Left lobe of liver (tissue), 2 donors: ENCODE measurements around the gene CAPN3. TPM values are rescaled to one million over a fixed set of nuclear protein-coding genes. Genes with fewer than 3 reads are reported as not detected.

Experiments used
- ATAC-seq: fragments of 200-7000 bp; cut with Tn5 transposase; one replicate; pipeline ENCODE4 v1.9.1; 2020; ENCODE audit warnings: mild to moderate bottlenecking, moderate library complexity
- DNase-seq: peaks from one replicate; pipeline ENCODE4 v3.0.0-alpha.2; 2020; ENCODE audit warnings: low spot score
- total RNA-seq: library from RNA; stranded (reverse); gene quantifications from one replicate; pipeline ENCODE4 v1.2.1, GENCODE V29; 2021
- donor health status: DM: no; HTN: no; CAD: no; lungs with moderate emphysema.
- donor health status: DM: no; HTN: yes; CAD: no.

The CAPN3 gene
- total RNA-seq, 1 donor from 2014 or later = 26.4 TPM

GRCh38 chr15:42355291-42355690 lies 4.0 kb upstream of the CAPN3 start:
- DNase-seq (no peak), ATAC-seq (no peak)

GRCh38 chr15:42356851-42357250 lies 2.5 kb upstream of the CAPN3 start:
- DNase-seq (no peak), ATAC-seq (no peak)

- DNase-seq = no peak
- ATAC-seq = no peak
These were observed 1.2 kb upstream of the CAPN3 start for GRCh38 chr15:42358141-42358540.

GRCh38 chr15:42359985-42360384 lies 684 bp downstream of the CAPN3 start:
- DNase-seq = no peak
- no peak for ATAC-seq

- DNase-seq = no peak
- no peak for ATAC-seq
These were observed 1.3 kb downstream of the CAPN3 start for GRCh38 chr15:42360535-42361112.

GRCh38 chr15:42363487-42363886 lies 4.2 kb downstream of the CAPN3 start:
- DNase-seq (no peak), ATAC-seq (no peak)

GRCh38 chr15:42363942-42364341 lies 4.6 kb downstream of the CAPN3 start:
- DNase-seq = no peak
- no peak for ATAC-seq

- peak; percentile 39 for ATAC-seq
- DNase-seq = peak; percentile 54
These were observed 5.2 kb downstream of the CAPN3 start for GRCh38 chr15:42364529-42364928.

- DNase-seq = no peak
- no peak for ATAC-seq
These were observed 6.7 kb downstream of the CAPN3 start for GRCh38 chr15:42365921-42366550.

GRCh38 chr15:42367041-42367440 lies 7.7 kb downstream of the CAPN3 start:
- no peak for DNase-seq
- peak; percentile 45 for ATAC-seq

GRCh38 chr15:42368096-42368495 lies 8.8 kb downstream of the CAPN3 start:
- DNase-seq = no peak
- no peak for ATAC-seq

- no peak for DNase-seq
- no peak for ATAC-seq
These were observed 11.8 kb downstream of the CAPN3 start for GRCh38 chr15:42371096-42371495.

GRCh38 chr15:42373274-42373673 lies 14.0 kb downstream of the CAPN3 start:
- ATAC-seq (peak; percentile 51), DNase-seq (no peak)

GRCh38 chr15:42373936-42374335 lies 14.6 kb downstream of the CAPN3 start:
- ATAC-seq (peak; percentile 12), DNase-seq (no peak)

- ATAC-seq = no peak
- no peak for DNase-seq
These were observed 15.5 kb downstream of the CAPN3 start for GRCh38 chr15:42374810-42375209.

GRCh38 chr15:42375252-42375651 lies 16.0 kb downstream of the CAPN3 start:
- ATAC-seq (no peak), DNase-seq (no peak)

- ATAC-seq (no peak), DNase-seq (no peak)
These were observed 16.6 kb downstream of the CAPN3 start for GRCh38 chr15:42375941-42376340.

GRCh38 chr15:42378011-42378410 lies 18.7 kb downstream of the CAPN3 start:
- DNase-seq (peak; percentile 23), ATAC-seq (no peak)

- ATAC-seq = no peak
- DNase-seq = peak; percentile 22
These were observed 25.3 kb downstream of the CAPN3 start for GRCh38 chr15:42384597-42384996.

- peak; percentile 64 for ATAC-seq
- peak; percentile 5 for DNase-seq
These were observed 26.1 kb downstream of the CAPN3 start for GRCh38 chr15:42385206-42385979.

GRCh38 chr15:42385980-42386700 lies 26.8 kb downstream of the CAPN3 start:
- DNase-seq = no peak
- peak; percentile 53 for ATAC-seq
